ENCODE data around the gene DUSP23. TPM values are rescaled to one million over a fixed set of nuclear protein-coding genes. Genes with fewer than 3 reads are reported as not detected.

The DUSP23 gene
- total RNA-seq, 1 experiment from 2014 or later = 35.8 TPM

- no peaks in the 10 kb centered on the region for H4K20me1 ChIP-seq (ENCODE audit: insufficient read depth)
- no peaks in the 10 kb centered on the region for H3K79me2 ChIP-seq (ENCODE audit: insufficient read depth, low read length)
- intact Hi-C loops (cut with micrococcal nuclease) = no loop called here
- RAD21 ChIA-PET (ENCODE audit: low non-redundant PET in 1 of 2, low total read pairs in 2 of 2, uncharacterized antibody in 2 of 2, unreplicated experiment in 2 of 2) = no interaction called here
- no peaks in the 10 kb centered on the region for H3K27me3 ChIP-seq (ENCODE audit: insufficient read depth, low read length)
- DNase-seq (ENCODE audit: low read depth, low spot score) (no peak), ATAC-seq (no peak)
- CTCF ChIA-PET = interaction anchor here (1.4 kb wide), 1 partner anchor 31 kb away, joined by 3 read pairs; the partner anchor contains the start of gene DUSP23
- no peaks in the 10 kb centered on the region for H3K9me3 ChIP-seq (ENCODE audit: control insufficient read depth in 1 of 2, insufficient read depth in 1 of 2, low read depth in 1 of 2, low read length in 2 of 2)
- no peak overlapping the region for H3K4me2 ChIP-seq (ENCODE audit: low read length)
- no peak overlapping the region for H3K9ac ChIP-seq (ENCODE audit: low read length)
- no peak overlapping the region for H3K27ac ChIP-seq (ENCODE audit: low read depth, low read length)
- H3K36me3 ChIP-seq (ENCODE audit: control insufficient read depth in 1 of 2, insufficient read depth in 2 of 2, low read length in 2 of 2) = no peaks in the 10 kb centered on the region
- no peak for TF ChIP-seq EZH2 (IDR thresholded peaks at IDR 0.05)
- TF ChIP-seq, protein P1, sequence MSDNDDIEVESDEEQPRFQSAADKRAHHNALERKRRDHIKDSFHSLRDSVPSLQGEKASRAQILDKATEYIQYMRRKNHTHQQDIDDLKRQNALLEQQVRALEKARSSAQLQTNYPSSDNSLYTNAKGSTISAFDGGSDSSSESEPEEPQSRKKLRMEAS (IDR thresholded peaks at IDR 0.05) = no peak
- TF ChIP-seq CEBPB (IDR thresholded peaks at IDR 0.05; ENCODE audit: low read depth) = no peak
- no peak for TF ChIP-seq TCF7L2 (IDR thresholded peaks at IDR 0.05; ENCODE audit: borderline replicate concordance, extremely low read depth, insufficient read depth, insufficient read length)
- TF ChIP-seq EGR1 (IDR thresholded peaks at IDR 0.05; ENCODE audit: low read depth) = no peak
- no peak for TF ChIP-seq SIN3A (IDR thresholded peaks at IDR 0.05; ENCODE audit: low read depth)
- TF ChIP-seq ZNF274 (IDR thresholded peaks at IDR 0.05; ENCODE audit: low read depth, low read length) = no peak
- H3K4me3 ChIP-seq (replicated peaks in 1 of 2; ENCODE audit: low read depth in 1 of 2, low read length in 2 of 2) = no peak overlapping the region
- H3K4me1 ChIP-seq (ENCODE audit: control insufficient read depth in 1 of 2, insufficient read depth in 2 of 2, low read length in 2 of 2) = no peaks in the 10 kb centered on the region
- no peaks in the 10 kb centered on the region for H3K9me2 ChIP-seq (ENCODE audit: insufficient read depth)
- POLR2A ChIA-PET = no interaction called here
- no TSS peak for BruUV-seq (replicated peaks)
- H2AFZ ChIP-seq (ENCODE audit: low read depth, low read length, poor library complexity, severe bottlenecking) = no peak overlapping the region
These were observed 31.1 kb upstream of the DUSP23 start for GRCh38 chr1:159749630-159750029.

DNA sequence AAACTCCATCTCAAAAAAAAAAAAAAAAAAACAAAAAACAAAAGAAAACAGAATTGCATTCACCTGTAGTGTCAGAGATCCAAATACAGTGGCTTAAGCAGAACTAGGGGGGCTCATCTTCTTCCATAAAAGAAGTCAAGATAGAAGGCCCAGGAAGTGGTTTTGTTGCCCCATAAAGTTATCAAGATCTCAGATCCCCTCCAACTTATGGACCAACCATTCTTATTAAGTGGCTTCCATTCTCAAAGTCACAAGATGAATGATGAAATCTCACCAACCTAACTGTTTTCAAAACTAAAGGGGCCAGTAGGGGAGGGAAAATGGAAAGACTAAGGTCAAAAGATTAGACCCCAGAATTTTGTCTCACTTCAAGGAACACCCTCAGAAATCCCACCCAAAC is 30.1 kb upstream of the DUSP23 start:
- Histone ChIP-seq H3K4me1 (ENCODE audit: control insufficient read depth in 1 of 2, insufficient read depth in 2 of 2, low read length in 2 of 2) (no peaks in the 10 kb centered on the region), H3K9me3 (ENCODE audit: control insufficient read depth in 1 of 2, insufficient read depth in 1 of 2, low read depth in 1 of 2, low read length in 2 of 2) (no peaks in the 10 kb centered on the region), H3K36me3 (ENCODE audit: control insufficient read depth in 1 of 2, insufficient read depth in 2 of 2, low read length in 2 of 2) (no peaks in the 10 kb centered on the region), H3K4me3 (replicated peaks in 1 of 2; ENCODE audit: low read depth in 1 of 2, low read length in 2 of 2) (no peak overlapping the region), H4K20me1 (ENCODE audit: insufficient read depth) (no peaks in the 10 kb centered on the region), H3K27me3 (ENCODE audit: insufficient read depth, low read length) (no peaks in the 10 kb centered on the region), H3K4me2 (ENCODE audit: low read length) (no peak overlapping the region), H2AFZ (ENCODE audit: low read depth, low read length, poor library complexity, severe bottlenecking) (no peak overlapping the region), H3K79me2 (ENCODE audit: insufficient read depth, low read length) (no peaks in the 10 kb centered on the region), H3K9ac (ENCODE audit: low read length) (no peak overlapping the region), H3K9me2 (ENCODE audit: insufficient read depth) (no peaks in the 10 kb centered on the region), H3K27ac (ENCODE audit: low read depth, low read length) (no peak overlapping the region)
- ChIA-PET POLR2A (no interaction called here), RAD21 (ENCODE audit: low non-redundant PET in 1 of 2, low total read pairs in 2 of 2, uncharacterized antibody in 2 of 2, unreplicated experiment in 2 of 2) (no interaction called here), CTCF (no interaction called here)
- DNase-seq (ENCODE audit: low read depth, low spot score) = no peak
- TF ChIP-seq, protein P1 (IDR thresholded peaks at IDR 0.05) = no peak
- TF ChIP-seq POLR2AphosphoS5 (IDR thresholded peaks at IDR 0.05; ENCODE audit: low read depth, low read length) (no peak), ZNF274 (IDR thresholded peaks at IDR 0.05; ENCODE audit: low read depth, low read length) (no peak), FOSL1 (IDR thresholded peaks at IDR 0.05; ENCODE audit: low read depth) (no peak), ATF3 (IDR thresholded peaks at IDR 0.05) (no peak)
- TF ChIP-seq, protein P2, sequence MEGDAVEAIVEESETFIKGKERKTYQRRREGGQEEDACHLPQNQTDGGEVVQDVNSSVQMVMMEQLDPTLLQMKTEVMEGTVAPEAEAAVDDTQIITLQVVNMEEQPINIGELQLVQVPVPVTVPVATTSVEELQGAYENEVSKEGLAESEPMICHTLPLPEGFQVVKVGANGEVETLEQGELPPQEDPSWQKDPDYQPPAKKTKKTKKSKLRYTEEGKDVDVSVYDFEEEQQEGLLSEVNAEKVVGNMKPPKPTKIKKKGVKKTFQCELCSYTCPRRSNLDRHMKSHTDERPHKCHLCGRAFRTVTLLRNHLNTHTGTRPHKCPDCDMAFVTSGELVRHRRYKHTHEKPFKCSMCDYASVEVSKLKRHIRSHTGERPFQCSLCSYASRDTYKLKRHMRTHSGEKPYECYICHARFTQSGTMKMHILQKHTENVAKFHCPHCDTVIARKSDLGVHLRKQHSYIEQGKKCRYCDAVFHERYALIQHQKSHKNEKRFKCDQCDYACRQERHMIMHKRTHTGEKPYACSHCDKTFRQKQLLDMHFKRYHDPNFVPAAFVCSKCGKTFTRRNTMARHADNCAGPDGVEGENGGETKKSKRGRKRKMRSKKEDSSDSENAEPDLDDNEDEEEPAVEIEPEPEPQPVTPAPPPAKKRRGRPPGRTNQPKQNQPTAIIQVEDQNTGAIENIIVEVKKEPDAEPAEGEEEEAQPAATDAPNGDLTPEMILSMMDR (IDR thresholded peaks at IDR 0.05 in 2 of 3, conservative IDR thresholded peaks at IDR 0.05 in 1 of 3; ENCODE audit: borderline replicate concordance in 1 of 3, insufficient read depth in 1 of 3, low read depth in 2 of 3, low read length in 2 of 3) = no peak
- intact Hi-C loops (cut with micrococcal nuclease) = no loop called here
- ATAC-seq = no peak
- no TSS peak for BruUV-seq (replicated peaks)
